PC-9 (cell line): ENCODE data around the gene ISG15.
"Not testable (repeated sequence)": the region's sequence is repeated elsewhere in the genome, so short reads cannot be mapped to it uniquely, and the experiment has no call there.

ENCODE experiments used
- EZH2 ChIP-seq: fragments of 200-600 bp; sonication (generic); IDR thresholded peaks from 2 replicates; pipeline ENCODE4 v1.8.0; 2017; ENCODE audit warnings: antibody characterized with exemption, low read depth
- TF ChIP-seq, protein P1 (sequence below): fragments of 200-600 bp; sonication (generic); conservative IDR thresholded peaks from 2 replicates; pipeline ENCODE4 v1.6.1; 2017; ENCODE audit warnings: mixed run types, antibody characterized with exemption, mild to moderate bottlenecking, moderate library complexity

DNA sequence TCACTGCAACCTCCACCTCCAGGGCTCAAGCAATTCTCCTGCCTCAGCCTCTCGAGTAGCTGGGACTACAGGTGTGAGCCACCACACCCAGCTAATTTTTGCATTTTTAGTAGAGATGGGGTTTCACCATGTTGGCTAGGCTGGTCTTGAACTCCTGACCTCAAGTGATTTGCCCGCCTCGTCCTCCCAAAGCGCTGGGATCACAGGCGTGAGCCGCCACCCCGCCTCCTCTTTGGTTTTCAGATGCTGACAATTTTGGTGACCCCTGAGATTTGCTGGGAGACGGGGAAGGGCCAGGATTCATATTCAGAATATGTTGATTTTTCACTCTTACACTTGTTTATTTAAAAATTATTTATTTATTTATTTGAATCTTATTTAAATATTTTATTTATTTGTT is 3.2 kb upstream of the ISG15 start:
- TF ChIP-seq, protein P1, sequence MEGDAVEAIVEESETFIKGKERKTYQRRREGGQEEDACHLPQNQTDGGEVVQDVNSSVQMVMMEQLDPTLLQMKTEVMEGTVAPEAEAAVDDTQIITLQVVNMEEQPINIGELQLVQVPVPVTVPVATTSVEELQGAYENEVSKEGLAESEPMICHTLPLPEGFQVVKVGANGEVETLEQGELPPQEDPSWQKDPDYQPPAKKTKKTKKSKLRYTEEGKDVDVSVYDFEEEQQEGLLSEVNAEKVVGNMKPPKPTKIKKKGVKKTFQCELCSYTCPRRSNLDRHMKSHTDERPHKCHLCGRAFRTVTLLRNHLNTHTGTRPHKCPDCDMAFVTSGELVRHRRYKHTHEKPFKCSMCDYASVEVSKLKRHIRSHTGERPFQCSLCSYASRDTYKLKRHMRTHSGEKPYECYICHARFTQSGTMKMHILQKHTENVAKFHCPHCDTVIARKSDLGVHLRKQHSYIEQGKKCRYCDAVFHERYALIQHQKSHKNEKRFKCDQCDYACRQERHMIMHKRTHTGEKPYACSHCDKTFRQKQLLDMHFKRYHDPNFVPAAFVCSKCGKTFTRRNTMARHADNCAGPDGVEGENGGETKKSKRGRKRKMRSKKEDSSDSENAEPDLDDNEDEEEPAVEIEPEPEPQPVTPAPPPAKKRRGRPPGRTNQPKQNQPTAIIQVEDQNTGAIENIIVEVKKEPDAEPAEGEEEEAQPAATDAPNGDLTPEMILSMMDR: not testable (repeated sequence)
- TF ChIP-seq EZH2: not testable (repeated sequence)
